ENCODE results near the gene ZNF211. TPM values are rescaled to one million over a fixed set of nuclear protein-coding genes. Genes with fewer than 3 reads are reported as not detected.

The ZNF211 gene
- total and polyA plus RNA-seq, 12 donors = 5.7 to 26.6 (median 10.4) TPM

DNA sequence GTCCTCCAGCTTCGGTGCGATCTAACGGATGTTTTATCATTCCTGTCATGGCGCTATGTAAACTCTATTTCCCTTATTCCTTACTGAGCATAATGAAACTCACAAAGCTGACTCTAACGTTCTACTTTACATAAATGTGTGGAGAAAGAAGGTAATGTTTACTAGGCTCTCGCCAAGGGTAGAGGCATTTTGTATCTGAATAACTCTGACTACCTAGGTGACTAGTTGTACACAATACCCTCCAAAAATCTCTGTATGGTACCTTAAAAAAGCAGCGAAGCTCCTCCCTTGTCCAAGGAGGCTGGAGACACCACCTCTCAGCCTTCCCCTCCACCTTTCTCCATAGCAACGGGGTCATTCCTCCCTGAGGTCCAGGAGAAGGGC is 33.6 kb upstream of the ZNF211 start:
- DNase-seq = no peak
- Histone ChIP-seq H3K9me3 (peaks cover 0 to 68% (median 6%) of the 10 kb centered on the region in 11 donors), H3K27me3 (no peaks in the 10 kb centered on the region), H3K4me3 (peak overlapping the region; percentile 60 to 97 (median 83)), H3K4me1 (peaks cover 2 to 21% (median 10%) of the 10 kb centered on the region in 9 donors), H3K27ac (peak overlapping the region in 9 of 10 donors; percentile 41 to 84 (median 67)), H3K36me3 (peaks cover 0 to 17% (median 0%) of the 10 kb centered on the region in 9 donors)
- intact Hi-C loops (cut with DNase I) = loop anchor here in 2 of 10 donors (1.0 to 2.0 kb wide), 2 partner anchors 21 to 34 kb away; partner anchors contain the start of genes ZNF211 (in 1 of the 2) and ZNF416 (in 1 of the 2)
- 44 to 50% methylated on average over 8 of the region's 8 CpGs for WGBS, 2 donors
- TF ChIP-seq, protein P1, sequence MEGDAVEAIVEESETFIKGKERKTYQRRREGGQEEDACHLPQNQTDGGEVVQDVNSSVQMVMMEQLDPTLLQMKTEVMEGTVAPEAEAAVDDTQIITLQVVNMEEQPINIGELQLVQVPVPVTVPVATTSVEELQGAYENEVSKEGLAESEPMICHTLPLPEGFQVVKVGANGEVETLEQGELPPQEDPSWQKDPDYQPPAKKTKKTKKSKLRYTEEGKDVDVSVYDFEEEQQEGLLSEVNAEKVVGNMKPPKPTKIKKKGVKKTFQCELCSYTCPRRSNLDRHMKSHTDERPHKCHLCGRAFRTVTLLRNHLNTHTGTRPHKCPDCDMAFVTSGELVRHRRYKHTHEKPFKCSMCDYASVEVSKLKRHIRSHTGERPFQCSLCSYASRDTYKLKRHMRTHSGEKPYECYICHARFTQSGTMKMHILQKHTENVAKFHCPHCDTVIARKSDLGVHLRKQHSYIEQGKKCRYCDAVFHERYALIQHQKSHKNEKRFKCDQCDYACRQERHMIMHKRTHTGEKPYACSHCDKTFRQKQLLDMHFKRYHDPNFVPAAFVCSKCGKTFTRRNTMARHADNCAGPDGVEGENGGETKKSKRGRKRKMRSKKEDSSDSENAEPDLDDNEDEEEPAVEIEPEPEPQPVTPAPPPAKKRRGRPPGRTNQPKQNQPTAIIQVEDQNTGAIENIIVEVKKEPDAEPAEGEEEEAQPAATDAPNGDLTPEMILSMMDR (IDR thresholded peaks at IDR 0.05) = no peak
- ATAC-seq = no peak

- Histone ChIP-seq H3K27ac (peak within 1 kb of the TSS in 9 of 10 donors; percentile 41 to 84 (median 67)), H3K4me1 (peaks cover 2 to 21% (median 10%) of the 10 kb centered on the region in 9 donors), H3K9me3 (peaks cover 0 to 68% (median 7%) of the 10 kb centered on the region in 11 donors), H3K4me3 (peak within 1 kb of the TSS; percentile 60 to 97 (median 83)), H3K27me3 (no peaks in the 10 kb centered on the region), H3K36me3 (peaks cover 0 to 22% (median 3%) of the 10 kb centered on the region in 9 donors)
- ATAC-seq (peak; percentile 98 to 100 (median 100)), DNase-seq (peak; percentile 96)
- TF ChIP-seq, protein P1 (IDR thresholded peaks at IDR 0.05) = peak in 2 of 9 donors; percentile 8 to 22
- intact Hi-C loops (cut with DNase I) = loop anchor here in 3 of 10 donors (1.0 to 10.0 kb wide), 3 partner anchors 21 to 1215 kb away; partner anchors contain the start of genes ZNF211 (in 1 of the 3) and ZNF416 (in 1 of the 3)
- 0% methylated on average over 53 of the region's 53 CpGs for WGBS, 2 donors
These were observed 33.1 kb upstream of the ZNF211 start, which contains the start of gene ZNF530 for GRCh38 chr19:57599761-57600383. TSS of gene ZNF530 (plus strand) at chr19:57599885. CDS start at chr19:57604346, 4,461 bp downstream.

- H3K9me3 ChIP-seq = peaks cover 0 to 91% (median 26%) of the 10 kb centered on the region in 11 donors
- no peaks in the 10 kb centered on the region for H3K4me1 ChIP-seq
- 96 to 98% methylated on average over 5 of the region's 5 CpGs for whole genome bisulfite sequencing, 2 donors
- no peak for ATAC-seq
- H3K4me3 ChIP-seq = no peak overlapping the region
- TF ChIP-seq, protein P1 (IDR thresholded peaks at IDR 0.05) = no peak
- no peak for DNase-seq
- no peak overlapping the region for H3K27ac ChIP-seq
- H3K36me3 ChIP-seq = peaks cover 0 to 53% (median 26%) of the 10 kb centered on the region in 9 donors
- no peaks in the 10 kb centered on the region for H3K27me3 ChIP-seq
- intact Hi-C loops (cut with DNase I) = loop anchor here in 1 of 10 donors (10.0 kb wide), 1 partner anchor 1222 kb away; no protein-coding TSS in a partner anchor
These were observed 26.0 kb upstream of the ZNF211 start for GRCh38 chr19:57606931-57607330.

DNA sequence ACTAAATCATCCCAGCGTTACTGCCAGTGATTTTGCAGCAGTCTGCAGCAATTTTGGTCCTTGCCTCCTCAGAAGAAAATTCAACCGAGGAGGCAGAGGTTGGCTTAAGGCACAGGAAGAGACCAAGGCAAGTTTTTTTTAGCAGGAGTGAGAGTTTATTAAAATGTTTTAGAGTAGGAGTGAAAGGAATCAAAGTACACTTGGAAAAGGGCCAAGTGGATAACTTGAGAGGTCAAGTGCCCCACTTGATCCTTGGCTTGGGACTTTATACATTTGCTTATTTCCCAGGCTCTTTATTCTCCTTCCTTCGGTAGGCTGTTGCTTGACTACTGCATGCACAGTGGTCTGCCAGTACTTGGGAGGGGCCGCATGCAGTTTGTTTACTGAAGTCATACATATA is 21.9 kb upstream of the ZNF211 start:
- 63 to 67% methylated on average over 4 of the region's 4 CpGs for WGBS, 2 donors
- intact Hi-C loops (cut with DNase I) = loop anchor here in 1 of 10 donors (10.0 kb wide), 1 partner anchor 46 kb away; no protein-coding TSS in a partner anchor

More for the DNA sequence above, 21.9 kb upstream of the ZNF211 start:
- no peak for ATAC-seq
- Histone ChIP-seq H3K36me3 (peaks cover 0 to 35% (median 17%) of the 10 kb centered on the region in 9 donors), H3K4me3 (no peak overlapping the region), H3K9me3 (peaks cover 0 to 67% (median 28%) of the 10 kb centered on the region in 11 donors), H3K27ac (no peak overlapping the region), H3K4me1 (peaks cover 0 to 22% (median 14%) of the 10 kb centered on the region in 9 donors), H3K27me3 (no peaks in the 10 kb centered on the region)
- no peak for DNase-seq
- TF ChIP-seq, protein P1 (IDR thresholded peaks at IDR 0.05) = no peak

Data from heart right ventricle (tissue), 16 donors.